Stimulated activated CD8-positive, alpha-beta memory T cell treated with anti-CD3 and anti-CD28 coated beads, Interleukin-4, amount 100 ng/mL, for 24 hours (primary cell): ENCODE data around the gene SAFB2.

Experiments used
- DNase-seq: peaks from one replicate; pipeline ENCODE4 v3.0.0-alpha.2; 2020; ENCODE audit warnings: low read depth

SAFB2 gene

GRCh38 chr19:5622465-5623396 lies at the start of gene SAFB2, which contains the start of gene SAFB:
Gene SAFB2, minus strand, starts transcription at chr19:5622776. Its CDS starts 61 bp downstream, at chr19:5622715.
Gene SAFB, plus strand, starts transcription at chr19:5623083. Its CDS starts 123 bp downstream, at chr19:5623206.
- DNase-seq, result peak; percentile 100

- no peak for DNase-seq
Measured at GRCh38 chr19:5671600-5671999, 49.0 kb upstream of the SAFB2 start.

GRCh38 chr19:5669212-5669611 lies 46.6 kb upstream of the SAFB2 start:
- DNase-seq, result no peak

- DNase-seq, result no peak
Measured at GRCh38 chr19:5667751-5668271, 45.2 kb upstream of the SAFB2 start.

GRCh38 chr19:5666921-5667610 lies 44.5 kb upstream of the SAFB2 start:
- DNase-seq, result no peak

GRCh38 chr19:5665781-5666513 lies 43.4 kb upstream of the SAFB2 start:
- DNase-seq, result no peak

- no peak for DNase-seq
Measured at GRCh38 chr19:5664515-5664914, 41.9 kb upstream of the SAFB2 start.

- DNase-seq, result no peak
Measured at GRCh38 chr19:5663904-5664303, 41.3 kb upstream of the SAFB2 start.

GRCh38 chr19:5661483-5661882 lies 38.9 kb upstream of the SAFB2 start:
- no peak for DNase-seq

- DNase-seq, result no peak
Measured at GRCh38 chr19:5655412-5655811, 32.8 kb upstream of the SAFB2 start.

GRCh38 chr19:5654931-5655330 lies 32.4 kb upstream of the SAFB2 start:
- no peak for DNase-seq

- DNase-seq, result no peak
Measured at GRCh38 chr19:5652261-5652660, 29.7 kb upstream of the SAFB2 start.

GRCh38 chr19:5651361-5651760 lies 28.8 kb upstream of the SAFB2 start:
- no peak for DNase-seq

- DNase-seq, result no peak
Measured at GRCh38 chr19:5648464-5648863, 25.9 kb upstream of the SAFB2 start.

- DNase-seq, result no peak
Measured at GRCh38 chr19:5646703-5647102, 24.1 kb upstream of the SAFB2 start.

- DNase-seq, result no peak
Measured at GRCh38 chr19:5645409-5645808, 22.8 kb upstream of the SAFB2 start.

GRCh38 chr19:5644037-5644436 lies 21.5 kb upstream of the SAFB2 start:
- no peak for DNase-seq

GRCh38 chr19:5643060-5643459 lies 20.5 kb upstream of the SAFB2 start:
- DNase-seq, result no peak

- no peak for DNase-seq
Measured at GRCh38 chr19:5642204-5642603, 19.6 kb upstream of the SAFB2 start.

- no peak for DNase-seq
Measured at GRCh38 chr19:5641171-5641570, 18.6 kb upstream of the SAFB2 start.

- DNase-seq, result no peak
Measured at GRCh38 chr19:5637971-5638370, 15.4 kb upstream of the SAFB2 start.

- DNase-seq, result no peak
Measured at GRCh38 chr19:5635427-5635826, 12.9 kb upstream of the SAFB2 start.
